Measurements from ENCODE around the gene JARID2. TPM values are rescaled to one million over a fixed set of nuclear protein-coding genes. Genes with fewer than 3 reads are reported as not detected.

JARID2 gene
- total and polyA plus RNA-seq, 10 of the 15 experiments (the other 5 are each of a cell fraction or from before 2014, with no cell fraction given), result 4.2 to 21.6 (median 11.7) TPM

GRCh38 chr6:15359335-15359862 is 113.5 kb downstream of the JARID2 start (continued):
- TF ChIP-seq REST (IDR thresholded peaks at IDR 0.05; ENCODE audit: low read depth, low read length), result no peak
- peak; percentile 81 for TF ChIP-seq IKZF1 (conservative IDR thresholded peaks at IDR 0.05)
- peak; percentile 60 for TF ChIP-seq SMAD1 (IDR thresholded peaks at IDR 0.05; ENCODE audit: low read depth, partially characterized antibody)
- peak; percentile 76; the same call in 1 of the 2 replicates for TF ChIP-seq PML (IDR thresholded peaks at IDR 0.05; ENCODE audit: low read length)
- no peak for TF ChIP-seq KLF5 (IDR thresholded peaks at IDR 0.05; ENCODE audit: partially characterized antibody)
- peak; percentile 87 for TF ChIP-seq TBL1XR1 (IDR thresholded peaks at IDR 0.05; ENCODE audit: low read depth, low read length)
- TF ChIP-seq SP1 (IDR thresholded peaks at IDR 0.05; ENCODE audit: low read depth, low read length), result peak; percentile 16
- TF ChIP-seq GATAD2B (conservative IDR thresholded peaks at IDR 0.05; ENCODE audit: low read depth), result no peak
- peak; percentile 89; the same call in 1 of the 2 replicates for TF ChIP-seq HDGF (IDR thresholded peaks at IDR 0.05)
- TF ChIP-seq MYC (IDR thresholded peaks at IDR 0.05; ENCODE audit: insufficient read depth, insufficient read length, insufficient replicate concordance, low read length, severe bottlenecking), result no peak
- TF ChIP-seq ZNF687 (IDR thresholded peaks at IDR 0.05), result 0 out of 2 replicates have a peak, but pooled peaks have one; percentile 24
- peak; percentile 65 for TF ChIP-seq CBFB (IDR thresholded peaks at IDR 0.05; ENCODE audit: low read depth)
- peak; percentile 96 for TF ChIP-seq MEF2A (IDR thresholded peaks at IDR 0.05; ENCODE audit: insufficient read depth, low read depth, low read length)
- TF ChIP-seq POU2F2 (IDR thresholded peaks at IDR 0.05; ENCODE audit: borderline replicate concordance, low read depth, low read length), result peak; percentile 81; the same call in 2 of the 3 replicates
- TF ChIP-seq EZH2 (IDR thresholded peaks at IDR 0.05; ENCODE audit: borderline replicate concordance, control insufficient read depth, low read depth, low read length), result no peak
- TF ChIP-seq POLR2A (IDR thresholded peaks at IDR 0.05; ENCODE audit: low read depth, low read length), result no peak
- no peak for TF ChIP-seq HSF1 (IDR thresholded peaks at IDR 0.05; ENCODE audit: low read depth, low read length)
- no peak for TF ChIP-seq NFYA (IDR thresholded peaks at IDR 0.05; ENCODE audit: borderline replicate concordance, low read depth, low read length)
- peak; percentile 74; the same call in 1 of the 2 replicates for TF ChIP-seq CHD2 (IDR thresholded peaks at IDR 0.05; ENCODE audit: borderline replicate concordance, low read depth, low read length)
- 0 out of 2 replicates have a peak, but pooled peaks have one; percentile 30 for TF ChIP-seq CBX5 (IDR thresholded peaks at IDR 0.05; ENCODE audit: low read depth)
